ENCODE measurements around the gene EXOC3. TPM values are rescaled to one million over a fixed set of nuclear protein-coding genes. Genes with fewer than 3 reads are reported as not detected.

Gene EXOC3
- total RNA-seq, 1 experiment from 2014 or later: 60.1 TPM

- TF ChIP-seq, protein P1, sequence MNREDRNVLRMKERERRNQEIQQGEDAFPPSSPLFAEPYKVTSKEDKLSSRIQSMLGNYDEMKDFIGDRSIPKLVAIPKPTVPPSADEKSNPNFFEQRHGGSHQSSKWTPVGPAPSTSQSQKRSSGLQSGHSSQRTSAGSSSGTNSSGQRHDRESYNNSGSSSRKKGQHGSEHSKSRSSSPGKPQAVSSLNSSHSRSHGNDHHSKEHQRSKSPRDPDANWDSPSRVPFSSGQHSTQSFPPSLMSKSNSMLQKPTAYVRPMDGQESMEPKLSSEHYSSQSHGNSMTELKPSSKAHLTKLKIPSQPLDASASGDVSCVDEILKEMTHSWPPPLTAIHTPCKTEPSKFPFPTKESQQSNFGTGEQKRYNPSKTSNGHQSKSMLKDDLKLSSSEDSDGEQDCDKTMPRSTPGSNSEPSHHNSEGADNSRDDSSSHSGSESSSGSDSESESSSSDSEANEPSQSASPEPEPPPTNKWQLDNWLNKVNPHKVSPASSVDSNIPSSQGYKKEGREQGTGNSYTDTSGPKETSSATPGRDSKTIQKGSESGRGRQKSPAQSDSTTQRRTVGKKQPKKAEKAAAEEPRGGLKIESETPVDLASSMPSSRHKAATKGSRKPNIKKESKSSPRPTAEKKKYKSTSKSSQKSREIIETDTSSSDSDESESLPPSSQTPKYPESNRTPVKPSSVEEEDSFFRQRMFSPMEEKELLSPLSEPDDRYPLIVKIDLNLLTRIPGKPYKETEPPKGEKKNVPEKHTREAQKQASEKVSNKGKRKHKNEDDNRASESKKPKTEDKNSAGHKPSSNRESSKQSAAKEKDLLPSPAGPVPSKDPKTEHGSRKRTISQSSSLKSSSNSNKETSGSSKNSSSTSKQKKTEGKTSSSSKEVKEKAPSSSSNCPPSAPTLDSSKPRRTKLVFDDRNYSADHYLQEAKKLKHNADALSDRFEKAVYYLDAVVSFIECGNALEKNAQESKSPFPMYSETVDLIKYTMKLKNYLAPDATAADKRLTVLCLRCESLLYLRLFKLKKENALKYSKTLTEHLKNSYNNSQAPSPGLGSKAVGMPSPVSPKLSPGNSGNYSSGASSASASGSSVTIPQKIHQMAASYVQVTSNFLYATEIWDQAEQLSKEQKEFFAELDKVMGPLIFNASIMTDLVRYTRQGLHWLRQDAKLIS (CRISPR knock-in tag; IDR thresholded peaks at IDR 0.05; ENCODE audit: borderline replicate concordance): peak; percentile 88; the same call in 1 of the 2 replicates
- TF ChIP-seq SP1 (CRISPR knock-in tag; conservative IDR thresholded peaks at IDR 0.05): peak; percentile 59; the same call in 1 of the 2 replicates
- peak; percentile 25; the same call in 1 of the 2 replicates for TF ChIP-seq JUN (CRISPR knock-in tag; IDR thresholded peaks at IDR 0.05)
- TF ChIP-seq FOXK1 (CRISPR knock-in tag; IDR thresholded peaks at IDR 0.05): peak; percentile 87
- TF ChIP-seq, protein P2, sequence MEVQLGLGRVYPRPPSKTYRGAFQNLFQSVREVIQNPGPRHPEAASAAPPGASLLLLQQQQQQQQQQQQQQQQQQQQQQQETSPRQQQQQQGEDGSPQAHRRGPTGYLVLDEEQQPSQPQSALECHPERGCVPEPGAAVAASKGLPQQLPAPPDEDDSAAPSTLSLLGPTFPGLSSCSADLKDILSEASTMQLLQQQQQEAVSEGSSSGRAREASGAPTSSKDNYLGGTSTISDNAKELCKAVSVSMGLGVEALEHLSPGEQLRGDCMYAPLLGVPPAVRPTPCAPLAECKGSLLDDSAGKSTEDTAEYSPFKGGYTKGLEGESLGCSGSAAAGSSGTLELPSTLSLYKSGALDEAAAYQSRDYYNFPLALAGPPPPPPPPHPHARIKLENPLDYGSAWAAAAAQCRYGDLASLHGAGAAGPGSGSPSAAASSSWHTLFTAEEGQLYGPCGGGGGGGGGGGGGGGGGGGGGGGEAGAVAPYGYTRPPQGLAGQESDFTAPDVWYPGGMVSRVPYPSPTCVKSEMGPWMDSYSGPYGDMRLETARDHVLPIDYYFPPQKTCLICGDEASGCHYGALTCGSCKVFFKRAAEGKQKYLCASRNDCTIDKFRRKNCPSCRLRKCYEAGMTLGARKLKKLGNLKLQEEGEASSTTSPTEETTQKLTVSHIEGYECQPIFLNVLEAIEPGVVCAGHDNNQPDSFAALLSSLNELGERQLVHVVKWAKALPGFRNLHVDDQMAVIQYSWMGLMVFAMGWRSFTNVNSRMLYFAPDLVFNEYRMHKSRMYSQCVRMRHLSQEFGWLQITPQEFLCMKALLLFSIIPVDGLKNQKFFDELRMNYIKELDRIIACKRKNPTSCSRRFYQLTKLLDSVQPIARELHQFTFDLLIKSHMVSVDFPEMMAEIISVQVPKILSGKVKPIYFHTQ (CRISPR knock-in tag; IDR thresholded peaks at IDR 0.05): no peak
- peak; percentile 82 for TF ChIP-seq TEAD1 (CRISPR knock-in tag; IDR thresholded peaks at IDR 0.05)
- TF ChIP-seq, protein P3, sequence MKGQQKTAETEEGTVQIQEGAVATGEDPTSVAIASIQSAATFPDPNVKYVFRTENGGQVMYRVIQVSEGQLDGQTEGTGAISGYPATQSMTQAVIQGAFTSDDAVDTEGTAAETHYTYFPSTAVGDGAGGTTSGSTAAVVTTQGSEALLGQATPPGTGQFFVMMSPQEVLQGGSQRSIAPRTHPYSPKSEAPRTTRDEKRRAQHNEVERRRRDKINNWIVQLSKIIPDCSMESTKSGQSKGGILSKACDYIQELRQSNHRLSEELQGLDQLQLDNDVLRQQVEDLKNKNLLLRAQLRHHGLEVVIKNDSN (CRISPR knock-in tag; IDR thresholded peaks at IDR 0.05): peak; percentile 58
These were observed at the start of gene EXOC3 (continued) for GRCh38 chr5:442335-443238.

- no peaks in the 10 kb centered on the region for H3K36me3 Mint-ChIP-seq
- ChIA-PET CTCF (interaction anchor here (1.3 to 2.3 kb wide), 4 partner anchors 44 to 77 kb away, joined by 3 to 7 read pairs (median 6); no protein-coding TSS in a partner anchor), POLR2A (no interaction called here)
- H3K4me3 Mint-ChIP-seq: no peak overlapping the region
- no peaks in the 10 kb centered on the region for H3K9me3 Mint-ChIP-seq
- peaks cover 17% of the 10 kb centered on the region for H3K4me1 Mint-ChIP-seq
- peak overlapping the region; percentile 55; the same call in 1 of the 2 replicates for H3K27ac Mint-ChIP-seq
- DNase-seq (ENCODE audit: low spot score): no peak
- ATAC-seq: peak; percentile 18
- H3K27me3 Mint-ChIP-seq (ENCODE audit: low read depth): no peaks in the 10 kb centered on the region
- TF ChIP-seq SP1 (CRISPR knock-in tag; conservative IDR thresholded peaks at IDR 0.05) (no peak), NFYB (CRISPR knock-in tag; conservative IDR thresholded peaks at IDR 0.05; ENCODE audit: low read depth) (no peak), PRDM15 (CRISPR knock-in tag; IDR thresholded peaks at IDR 0.05) (no peak), ATF2 (CRISPR knock-in tag; IDR thresholded peaks at IDR 0.05; ENCODE audit: borderline replicate concordance, low read depth) (no peak), NR2C2 (CRISPR knock-in tag; IDR thresholded peaks at IDR 0.05) (no peak), TEAD4 (CRISPR knock-in tag; IDR thresholded peaks at IDR 0.05) (no peak)
- TF ChIP-seq, protein P4, sequence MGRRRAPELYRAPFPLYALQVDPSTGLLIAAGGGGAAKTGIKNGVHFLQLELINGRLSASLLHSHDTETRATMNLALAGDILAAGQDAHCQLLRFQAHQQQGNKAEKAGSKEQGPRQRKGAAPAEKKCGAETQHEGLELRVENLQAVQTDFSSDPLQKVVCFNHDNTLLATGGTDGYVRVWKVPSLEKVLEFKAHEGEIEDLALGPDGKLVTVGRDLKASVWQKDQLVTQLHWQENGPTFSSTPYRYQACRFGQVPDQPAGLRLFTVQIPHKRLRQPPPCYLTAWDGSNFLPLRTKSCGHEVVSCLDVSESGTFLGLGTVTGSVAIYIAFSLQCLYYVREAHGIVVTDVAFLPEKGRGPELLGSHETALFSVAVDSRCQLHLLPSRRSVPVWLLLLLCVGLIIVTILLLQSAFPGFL (CRISPR knock-in tag; IDR thresholded peaks at IDR 0.05; ENCODE audit: borderline replicate concordance): no peak
- TF ChIP-seq, protein P5, sequence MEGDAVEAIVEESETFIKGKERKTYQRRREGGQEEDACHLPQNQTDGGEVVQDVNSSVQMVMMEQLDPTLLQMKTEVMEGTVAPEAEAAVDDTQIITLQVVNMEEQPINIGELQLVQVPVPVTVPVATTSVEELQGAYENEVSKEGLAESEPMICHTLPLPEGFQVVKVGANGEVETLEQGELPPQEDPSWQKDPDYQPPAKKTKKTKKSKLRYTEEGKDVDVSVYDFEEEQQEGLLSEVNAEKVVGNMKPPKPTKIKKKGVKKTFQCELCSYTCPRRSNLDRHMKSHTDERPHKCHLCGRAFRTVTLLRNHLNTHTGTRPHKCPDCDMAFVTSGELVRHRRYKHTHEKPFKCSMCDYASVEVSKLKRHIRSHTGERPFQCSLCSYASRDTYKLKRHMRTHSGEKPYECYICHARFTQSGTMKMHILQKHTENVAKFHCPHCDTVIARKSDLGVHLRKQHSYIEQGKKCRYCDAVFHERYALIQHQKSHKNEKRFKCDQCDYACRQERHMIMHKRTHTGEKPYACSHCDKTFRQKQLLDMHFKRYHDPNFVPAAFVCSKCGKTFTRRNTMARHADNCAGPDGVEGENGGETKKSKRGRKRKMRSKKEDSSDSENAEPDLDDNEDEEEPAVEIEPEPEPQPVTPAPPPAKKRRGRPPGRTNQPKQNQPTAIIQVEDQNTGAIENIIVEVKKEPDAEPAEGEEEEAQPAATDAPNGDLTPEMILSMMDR (IDR thresholded peaks at IDR 0.05): no peak
- TF ChIP-seq, protein P6, sequence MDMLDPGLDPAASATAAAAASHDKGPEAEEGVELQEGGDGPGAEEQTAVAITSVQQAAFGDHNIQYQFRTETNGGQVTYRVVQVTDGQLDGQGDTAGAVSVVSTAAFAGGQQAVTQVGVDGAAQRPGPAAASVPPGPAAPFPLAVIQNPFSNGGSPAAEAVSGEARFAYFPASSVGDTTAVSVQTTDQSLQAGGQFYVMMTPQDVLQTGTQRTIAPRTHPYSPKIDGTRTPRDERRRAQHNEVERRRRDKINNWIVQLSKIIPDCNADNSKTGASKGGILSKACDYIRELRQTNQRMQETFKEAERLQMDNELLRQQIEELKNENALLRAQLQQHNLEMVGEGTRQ (CRISPR knock-in tag; IDR thresholded peaks at IDR 0.05): no peak
- TF ChIP-seq, protein P3 (CRISPR knock-in tag; IDR thresholded peaks at IDR 0.05): no peak
These were observed 49.1 kb upstream of the EXOC3 start for GRCh38 chr5:393846-394275.

Measured in WTC11 (cell line).